Measurements from ENCODE around the gene FCRL2. TPM values are rescaled to one million over a fixed set of nuclear protein-coding genes. Genes with fewer than 3 reads are reported as not detected.

Gene FCRL2
- total RNA-seq, 4 donors from 2014 or later: 0.32 to 0.56 (median 0.56) TPM; not detected in 1

DNA sequence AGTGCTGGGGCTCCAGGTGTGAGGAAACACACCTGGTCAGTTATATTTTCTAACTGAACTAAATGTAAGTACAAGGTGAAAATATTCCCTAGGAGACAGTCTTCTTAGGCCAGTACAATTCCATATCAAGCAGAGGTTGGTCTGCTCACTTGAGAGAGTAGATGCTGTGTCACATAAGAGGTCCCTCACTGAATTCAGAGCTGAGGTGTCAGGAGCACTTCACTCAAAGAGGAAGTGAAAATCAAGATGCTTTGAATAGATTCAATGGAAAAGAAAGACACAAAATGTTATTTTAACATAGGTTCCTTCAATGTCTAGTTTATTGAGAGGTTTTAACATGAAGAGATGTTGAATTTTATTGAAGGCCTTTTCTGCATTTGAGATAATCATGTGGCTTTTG is 72.1 kb downstream of the FCRL2 start:
- ATAC-seq (ENCODE audit: low FRiP score) (no peak), DNase-seq (ENCODE audit: low spot score) (no peak)
- TF ChIP-seq, protein P1, sequence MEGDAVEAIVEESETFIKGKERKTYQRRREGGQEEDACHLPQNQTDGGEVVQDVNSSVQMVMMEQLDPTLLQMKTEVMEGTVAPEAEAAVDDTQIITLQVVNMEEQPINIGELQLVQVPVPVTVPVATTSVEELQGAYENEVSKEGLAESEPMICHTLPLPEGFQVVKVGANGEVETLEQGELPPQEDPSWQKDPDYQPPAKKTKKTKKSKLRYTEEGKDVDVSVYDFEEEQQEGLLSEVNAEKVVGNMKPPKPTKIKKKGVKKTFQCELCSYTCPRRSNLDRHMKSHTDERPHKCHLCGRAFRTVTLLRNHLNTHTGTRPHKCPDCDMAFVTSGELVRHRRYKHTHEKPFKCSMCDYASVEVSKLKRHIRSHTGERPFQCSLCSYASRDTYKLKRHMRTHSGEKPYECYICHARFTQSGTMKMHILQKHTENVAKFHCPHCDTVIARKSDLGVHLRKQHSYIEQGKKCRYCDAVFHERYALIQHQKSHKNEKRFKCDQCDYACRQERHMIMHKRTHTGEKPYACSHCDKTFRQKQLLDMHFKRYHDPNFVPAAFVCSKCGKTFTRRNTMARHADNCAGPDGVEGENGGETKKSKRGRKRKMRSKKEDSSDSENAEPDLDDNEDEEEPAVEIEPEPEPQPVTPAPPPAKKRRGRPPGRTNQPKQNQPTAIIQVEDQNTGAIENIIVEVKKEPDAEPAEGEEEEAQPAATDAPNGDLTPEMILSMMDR (IDR thresholded peaks at IDR 0.05): no peak

DNA sequence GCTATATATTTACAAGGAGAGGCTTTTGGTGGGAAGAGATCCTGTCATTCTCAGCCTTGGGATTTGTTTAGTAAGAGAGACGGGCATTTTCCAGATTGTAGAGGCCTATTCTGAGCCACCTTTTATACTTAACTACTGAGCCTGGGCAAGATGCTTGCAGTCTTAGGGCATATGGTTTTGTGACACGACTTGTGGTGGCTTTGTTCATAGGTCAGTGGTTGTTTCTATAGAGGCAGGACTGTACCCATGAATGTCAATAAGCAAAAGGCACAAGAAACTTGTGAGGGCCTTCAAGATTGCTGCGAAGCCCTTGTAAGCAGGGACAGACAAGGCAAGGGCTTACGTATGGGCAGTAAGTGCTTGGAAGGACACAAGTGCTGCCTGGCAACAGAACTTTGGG is 73.0 kb downstream of the FCRL2 start:
- TF ChIP-seq, protein P1 (IDR thresholded peaks at IDR 0.05): no peak
- ATAC-seq (ENCODE audit: low FRiP score) (no peak), DNase-seq (ENCODE audit: low spot score) (no peak)

DNA sequence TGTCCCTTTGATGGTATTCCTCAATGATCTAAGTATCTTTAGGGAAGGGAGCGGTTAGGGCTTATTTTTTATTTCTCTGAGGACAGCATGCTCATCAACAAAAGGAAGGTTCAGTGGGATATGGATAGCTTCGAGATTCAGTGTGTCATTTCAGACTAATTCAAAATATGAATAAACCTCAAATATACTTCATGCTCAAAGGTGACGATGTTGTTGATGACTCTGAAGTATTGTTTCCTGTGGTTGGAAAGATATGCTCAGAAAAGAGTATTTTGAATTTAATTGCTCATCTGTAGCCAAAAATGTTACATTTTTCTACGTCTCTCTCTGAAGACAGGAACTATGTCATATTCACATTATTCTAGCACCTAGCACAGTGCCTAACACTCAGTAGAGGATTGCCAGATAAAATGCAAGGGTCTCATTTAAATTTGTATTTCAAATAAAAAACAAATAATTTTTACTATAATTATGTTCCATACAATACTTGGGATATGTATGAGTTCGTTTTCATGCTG is 74.6 kb downstream of the FCRL2 start:
- ATAC-seq (ENCODE audit: low FRiP score) (no peak), DNase-seq (ENCODE audit: low spot score) (no peak)
- TF ChIP-seq, protein P1 (IDR thresholded peaks at IDR 0.05): no peak

DNA sequence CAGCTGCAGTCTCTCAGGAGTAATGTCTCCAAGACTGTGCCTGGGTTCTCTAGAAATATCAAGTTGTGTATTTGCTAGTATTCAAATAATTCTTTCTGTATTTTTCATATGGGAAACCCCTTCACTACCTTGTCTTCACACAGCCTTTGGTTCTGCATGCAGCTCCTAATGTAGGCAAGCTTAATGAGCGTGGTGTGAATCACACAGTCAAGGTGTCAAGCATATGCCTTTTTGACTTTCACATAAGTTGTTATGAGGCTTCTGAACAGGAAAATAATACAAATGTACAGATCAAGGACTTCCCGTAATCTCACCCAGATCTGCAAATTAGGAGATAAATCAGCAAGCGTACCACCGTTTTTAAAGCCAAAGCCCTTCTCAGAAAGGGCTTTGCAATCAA is 76.2 kb downstream of the FCRL2 start, which contains the start of gene FCRL3:
TSS of gene FCRL3 (minus strand) at position 38 of the 400 bp plus-strand sequence. CDS start 280 bp downstream, outside the sequence.
- no peak for ATAC-seq (ENCODE audit: low FRiP score)
- TF ChIP-seq, protein P1 (IDR thresholded peaks at IDR 0.05): no peak
- DNase-seq (ENCODE audit: low spot score): no peak

DNA sequence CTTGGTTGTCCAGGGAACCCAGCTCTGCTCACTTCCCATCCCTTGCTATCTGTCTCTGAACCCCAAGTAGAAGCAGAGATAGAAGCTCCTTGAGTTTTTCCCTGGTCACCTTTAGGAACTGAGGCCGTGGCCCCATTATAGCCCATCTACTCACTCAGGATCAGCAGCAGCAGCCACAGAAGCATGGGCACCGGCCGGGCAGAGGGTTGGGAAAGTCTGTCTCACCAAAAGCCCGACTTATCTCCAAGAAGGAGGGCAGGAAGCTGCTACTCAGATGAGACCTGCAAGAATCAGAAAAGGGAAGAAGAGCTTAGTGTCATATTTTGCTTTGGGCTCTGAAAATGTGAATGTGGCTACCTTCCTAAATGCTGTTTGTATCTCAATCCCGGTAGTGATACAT is 76.6 kb downstream of the FCRL2 start:
- TF ChIP-seq, protein P1 (IDR thresholded peaks at IDR 0.05): no peak
- ATAC-seq (ENCODE audit: low FRiP score): no peak

DNA sequence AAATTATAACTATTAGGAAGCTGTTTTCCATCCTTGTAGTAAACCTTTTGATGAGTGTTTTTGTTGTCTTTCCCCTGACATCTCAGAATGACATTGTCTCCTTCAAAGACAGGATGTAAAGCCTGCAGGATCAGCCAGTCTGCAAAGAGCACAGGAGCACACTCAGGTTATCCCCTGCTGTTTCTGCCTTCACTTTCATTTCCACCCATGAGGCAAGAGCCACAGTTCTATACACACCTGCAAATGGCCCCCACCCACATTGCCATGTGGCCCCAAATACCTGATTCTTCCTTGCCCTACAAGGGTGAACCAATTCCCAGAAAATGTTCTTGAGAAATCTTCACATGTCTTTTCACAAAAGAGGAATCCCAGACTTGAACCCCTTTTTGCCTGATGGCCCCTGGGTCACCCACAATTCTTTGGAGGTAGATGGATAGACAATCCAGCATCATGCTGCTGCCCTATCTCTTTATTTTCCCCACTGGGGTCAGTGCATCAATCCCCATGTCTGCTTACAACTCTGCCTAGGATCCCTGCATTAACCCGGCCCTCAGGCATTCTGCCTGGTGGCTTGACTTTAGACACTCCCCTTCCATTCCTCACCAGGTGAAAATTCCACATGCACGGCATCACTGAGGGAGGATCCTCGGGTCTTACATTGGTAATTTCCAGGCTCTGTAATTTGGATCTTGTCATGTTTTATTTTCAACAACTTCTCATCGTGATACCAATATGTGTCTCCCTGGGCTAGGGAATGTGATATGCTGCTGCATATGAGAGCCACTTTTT is 79.0 kb downstream of the FCRL2 start:
- TF ChIP-seq, protein P1 (IDR thresholded peaks at IDR 0.05): no peak
- DNase-seq (ENCODE audit: low spot score): no peak
- ATAC-seq (ENCODE audit: low FRiP score): no peak

More for the DNA sequence above, 76.6 kb downstream of the FCRL2 start:
- DNase-seq (ENCODE audit: low spot score): no peak
